ENCODE results near the gene FCSK.

GRCh38 chr16:70412385-70412784, 42.0 kb upstream of the FCSK start:
- TF ChIP-seq CTCF (IDR thresholded peaks at IDR 0.05): no peak
- TF ChIP-seq POLR2A (IDR thresholded peaks at IDR 0.05): no peak
